HEK293 (cell line): ENCODE measurements around the gene AMER3.

Experiments used
- CTCF ChIA-PET: fragments of 350-600 bp; formaldehyde crosslinking; extraction: SDS; loops from one replicate; lab custom pipeline; 2021; ENCODE audit warnings: antibody characterized with exemption; lab: Yijun Ruan, JAX
- POLR2A ChIA-PET: fragments of 300-600 bp; formaldehyde crosslinking; extraction: SDS; loops from one replicate; lab custom pipeline; 2020; ENCODE audit warnings: antibody characterized with exemption, inconsistent platforms; lab: Yijun Ruan, JAX
- H3K27ac ChIP-seq: fragments of 200-500 bp; sonication (Bioruptor generic); 2 replicates; pipeline ENCODE4 v1.5.1; 2014; ENCODE audit warnings: low read depth, low read length, control low read depth, inconsistent platforms; ENCODE audit errors: extremely low read depth
- H3K36me3 ChIP-seq, 2 experiments: fragments of 200-500 bp in 1 of 2; sonication (Bioruptor generic) in 1 of 2; 1 replicate in 1 of 2; 2 replicates in 1 of 2; pipeline ENCODE4 v1.5.1; 2014 to 2017; ENCODE audit warnings: inconsistent platforms in 2 of 2, low read length in 2 of 2; ENCODE audit not compliant: control insufficient read depth in 2 of 2, insufficient read depth in 1 of 2
- H3K4me1 ChIP-seq: fragments of 200-500 bp; sonication (Bioruptor generic); 2 replicates; pipeline ENCODE4 v1.5.1; 2014; ENCODE audit warnings: mild to moderate bottlenecking, low read length, inconsistent platforms; ENCODE audit not compliant: control insufficient read depth, insufficient read depth
- H3K4me3 ChIP-seq: 2 replicates; pipeline ENCODE4 v1.5.1; 2011; ENCODE audit warnings: low read depth, mild to moderate bottlenecking, control low read depth, low read length, moderate library complexity
- H3K9me3 ChIP-seq: fragments of 200-500 bp; sonication (Bioruptor generic); 2 replicates; pipeline ENCODE4 v1.5.1; 2014; ENCODE audit warnings: low read depth, low read length, inconsistent platforms; ENCODE audit not compliant: control insufficient read depth, insufficient read depth
- GLIS1 ChIP-seq: fragments of 450-650 bp; formaldehyde crosslinking; IDR thresholded peaks from 2 replicates; pipeline ENCODE4 v1.5.1; 2016; ENCODE audit warnings: missing biosample characterization, missing genetic modification characterization
- GLIS2 ChIP-seq: fragments of 450-650 bp; formaldehyde crosslinking; IDR thresholded peaks from 2 replicates; pipeline ENCODE4 v1.5.1; 2016; ENCODE audit warnings: missing biosample characterization, missing genetic modification characterization
- KLF16 ChIP-seq: fragments of 450-650 bp; formaldehyde crosslinking; IDR thresholded peaks from 2 replicates; pipeline ENCODE4 v1.5.1; 2017; ENCODE audit warnings: missing biosample characterization, missing genetic modification characterization
- KLF9 ChIP-seq: fragments of 450-650 bp; formaldehyde crosslinking; IDR thresholded peaks from 2 replicates; pipeline ENCODE4 v1.5.1; 2016; ENCODE audit warnings: missing biosample characterization, missing genetic modification characterization, low read depth
- MZF1 ChIP-seq: fragments of 450-650 bp; formaldehyde crosslinking; IDR thresholded peaks from 2 replicates; pipeline ENCODE4 v1.5.1; 2017; ENCODE audit warnings: missing biosample characterization, missing genetic modification characterization, borderline replicate concordance
- PRDM1 ChIP-seq: fragments of 450-650 bp; formaldehyde crosslinking; IDR thresholded peaks from 2 replicates; pipeline ENCODE4; 2016; ENCODE audit warnings: missing biosample characterization, missing genetic modification characterization
- SALL2 ChIP-seq: fragments of 450-650 bp; formaldehyde crosslinking; IDR thresholded peaks from 2 replicates; pipeline ENCODE4 v1.5.0; 2017; ENCODE audit warnings: missing biosample characterization, mild to moderate bottlenecking, missing genetic modification characterization, borderline replicate concordance
- ZBTB21 ChIP-seq: fragments of 450-650 bp; formaldehyde crosslinking; IDR thresholded peaks from 2 replicates; pipeline ENCODE4 v1.5.1; 2017; ENCODE audit warnings: missing biosample characterization, missing genetic modification characterization
- ZBTB48 ChIP-seq: fragments of 450-650 bp; formaldehyde crosslinking; IDR thresholded peaks from 2 replicates; pipeline ENCODE4 v1.5.1; 2016; ENCODE audit warnings: missing biosample characterization, missing genetic modification characterization
- ZFP69B ChIP-seq: fragments of 450-650 bp; formaldehyde crosslinking; IDR thresholded peaks from 2 replicates; pipeline ENCODE4 v1.5.1; 2016; ENCODE audit warnings: missing biosample characterization, missing genetic modification characterization
- ZNF133 ChIP-seq: fragments of 450-650 bp; formaldehyde crosslinking; IDR thresholded peaks from 2 replicates; pipeline ENCODE4 v1.5.1; 2016; ENCODE audit warnings: missing biosample characterization, missing genetic modification characterization
- ZNF169 ChIP-seq: fragments of 450-650 bp; formaldehyde crosslinking; IDR thresholded peaks from 2 replicates; pipeline ENCODE4 v1.5.1; 2016; ENCODE audit warnings: missing biosample characterization, missing genetic modification characterization
- ZNF335 ChIP-seq: fragments of 450-650 bp; formaldehyde crosslinking; conservative IDR thresholded peaks from 2 replicates; pipeline ENCODE4 v1.5.1; 2016; ENCODE audit warnings: missing biosample characterization, missing genetic modification characterization
- ZNF391 ChIP-seq: fragments of 450-650 bp; formaldehyde crosslinking; IDR thresholded peaks from 2 replicates; pipeline ENCODE4 v1.5.1; 2016; ENCODE audit warnings: low read depth, missing biosample characterization, missing genetic modification characterization, borderline replicate concordance
- ZNF423 ChIP-seq: fragments of 450-650 bp; formaldehyde crosslinking; IDR thresholded peaks from 2 replicates; pipeline ENCODE4 v1.5.1; 2016; ENCODE audit warnings: missing biosample characterization, missing genetic modification characterization
- ZNF529 ChIP-seq: fragments of 450-650 bp; formaldehyde crosslinking; IDR thresholded peaks from 2 replicates; pipeline ENCODE4 v1.5.1; 2017; ENCODE audit warnings: missing genetic modification characterization, missing biosample characterization; ENCODE audit not compliant: insufficient replicate concordance
- ZNF544 ChIP-seq: fragments of 450-650 bp; formaldehyde crosslinking; IDR thresholded peaks from 2 replicates; pipeline ENCODE4 v1.5.0; 2017; ENCODE audit warnings: missing biosample characterization, missing genetic modification characterization
- ZNF548 ChIP-seq: fragments of 450-650 bp; formaldehyde crosslinking; IDR thresholded peaks from 2 replicates; pipeline ENCODE4 v1.5.1; 2016; ENCODE audit warnings: missing biosample characterization, missing genetic modification characterization
- ZNF561 ChIP-seq: fragments of 450-650 bp; IDR thresholded peaks from 2 replicates; pipeline ENCODE4 v1.5.1; 2018; ENCODE audit warnings: missing biosample characterization, missing genetic modification characterization, borderline replicate concordance
- ZNF596 ChIP-seq: fragments of 450-650 bp; IDR thresholded peaks from 2 replicates; pipeline ENCODE4 v1.5.0; 2018; ENCODE audit warnings: missing biosample characterization, mild to moderate bottlenecking, missing genetic modification characterization, moderate library complexity
- ZNF600 ChIP-seq: fragments of 450-650 bp; formaldehyde crosslinking; IDR thresholded peaks from 2 replicates; pipeline ENCODE4 v1.5.1; 2016; ENCODE audit warnings: missing biosample characterization, missing genetic modification characterization
- ZNF626 ChIP-seq: fragments of 450-650 bp; sonication (Bioruptor Pico); formaldehyde crosslinking; IDR thresholded peaks from 2 replicates; pipeline ENCODE4 v1.5.1; 2018; ENCODE audit warnings: missing biosample characterization, missing genetic modification characterization, inconsistent platforms
- ZNF664 ChIP-seq: fragments of 450-650 bp; formaldehyde crosslinking; IDR thresholded peaks from 2 replicates; pipeline ENCODE4 v1.5.1; 2016; ENCODE audit warnings: missing biosample characterization, missing genetic modification characterization
- ZNF677 ChIP-seq: fragments of 450-650 bp; IDR thresholded peaks from 2 replicates; pipeline ENCODE4 v1.5.0; 2018; ENCODE audit warnings: missing biosample characterization, mild to moderate bottlenecking, missing genetic modification characterization, moderate library complexity
- TF ChIP-seq, protein P1 (sequence below): IDR thresholded peaks from 2 replicates; pipeline ENCODE4 v1.6.1; 2011; ENCODE audit warnings: mild to moderate bottlenecking, low read depth, low read length, borderline replicate concordance
- TF ChIP-seq, protein P2 (sequence below): fragments of 450-650 bp; formaldehyde crosslinking; IDR thresholded peaks from 2 replicates; pipeline ENCODE4 v1.5.1; 2016; ENCODE audit warnings: missing biosample characterization, missing genetic modification characterization, low read depth
- TF ChIP-seq, protein P3 (sequence below): fragments of 450-650 bp; formaldehyde crosslinking; IDR thresholded peaks from 2 replicates; pipeline ENCODE4; 2016; ENCODE audit warnings: missing biosample characterization, missing genetic modification characterization
- TF ChIP-seq, protein P4 (sequence below): fragments of 450-650 bp; formaldehyde crosslinking; IDR thresholded peaks from 2 replicates; pipeline ENCODE4 v1.5.1; 2017; ENCODE audit warnings: missing biosample characterization, missing genetic modification characterization
- TF ChIP-seq, protein P5 (sequence below): fragments of 450-650 bp; formaldehyde crosslinking; IDR thresholded peaks from 2 replicates; pipeline ENCODE4 v1.5.1; 2017; ENCODE audit warnings: missing biosample characterization, mild to moderate bottlenecking, missing genetic modification characterization, moderate library complexity

AMER3 gene, protein sequence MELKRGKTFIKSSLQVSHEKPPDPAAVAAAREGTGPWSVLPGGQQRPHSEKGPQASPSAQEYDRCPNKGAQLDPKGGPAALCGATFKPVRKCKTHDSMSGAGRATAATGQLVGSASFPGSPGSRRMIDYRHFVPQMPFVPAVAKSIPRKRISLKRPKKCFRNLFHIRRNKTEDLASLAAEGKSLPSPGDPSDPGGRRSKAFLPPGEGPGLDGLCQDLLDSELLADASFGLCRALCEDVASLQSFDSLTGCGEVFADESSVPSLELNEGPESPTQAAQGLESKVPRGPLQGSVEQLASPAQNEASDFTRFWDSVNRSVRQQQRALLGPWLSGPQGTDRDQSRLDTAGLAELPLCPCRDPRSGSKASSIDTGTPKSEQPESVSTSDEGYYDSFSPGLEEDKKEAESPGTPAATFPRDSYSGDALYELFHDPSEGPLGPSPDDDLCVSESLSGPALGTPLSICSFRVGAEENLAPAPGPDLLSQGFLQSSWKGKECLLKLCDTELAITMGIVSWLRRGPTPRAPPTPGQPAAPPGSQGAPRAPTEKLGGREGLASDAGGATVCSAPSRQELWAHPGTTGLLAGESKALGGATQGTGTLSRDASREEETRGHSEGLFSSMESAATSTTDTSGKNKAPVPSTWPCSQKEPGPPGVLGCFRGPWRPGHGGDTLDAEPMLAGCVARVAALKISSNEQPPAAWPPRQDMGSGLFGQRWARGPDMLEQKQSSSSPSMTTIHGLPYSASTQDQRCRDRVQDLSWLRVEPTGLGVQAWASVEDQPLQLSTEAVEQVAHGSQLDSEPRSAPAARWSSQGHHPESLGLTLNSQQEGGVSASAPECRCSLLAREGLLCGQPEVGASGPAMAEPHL

DNA sequence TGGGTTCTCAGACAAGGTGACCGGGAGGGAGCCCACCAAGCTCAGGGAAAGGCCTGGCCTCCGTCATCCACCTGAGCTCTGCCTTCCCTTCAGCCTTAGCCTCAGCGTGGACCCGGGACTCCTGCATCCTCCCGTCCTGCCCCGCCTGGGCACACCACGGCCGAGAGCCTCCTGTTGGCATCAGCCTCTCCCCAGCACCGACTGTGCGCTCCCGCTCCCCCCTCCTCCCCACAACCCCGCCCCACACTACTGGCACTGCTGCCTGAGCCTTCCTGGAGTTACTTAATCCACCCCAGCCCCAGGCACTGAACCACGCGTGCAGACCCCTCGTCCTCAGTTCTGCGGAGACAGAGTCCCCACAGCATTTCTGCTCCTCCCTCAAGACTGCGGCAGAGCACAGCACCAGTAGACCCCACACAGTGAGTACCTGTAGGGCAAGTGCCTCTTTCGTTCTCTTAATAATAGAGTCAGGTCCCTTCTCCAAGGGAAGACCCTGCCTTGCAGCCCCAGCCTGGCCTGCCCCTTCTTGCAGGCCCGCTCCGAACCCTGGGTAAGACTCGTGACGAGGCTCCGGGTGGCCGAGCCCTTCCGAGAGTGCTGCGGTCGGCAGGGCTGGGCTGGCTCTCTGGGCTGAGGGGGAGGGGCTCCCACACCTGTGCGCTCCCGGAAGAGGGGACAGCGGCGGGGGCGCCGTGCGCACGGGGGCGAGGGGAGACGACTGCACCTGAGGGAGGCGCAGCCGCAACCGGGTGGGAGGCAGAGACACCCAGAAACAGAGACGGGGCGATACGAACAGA is at the start of gene AMER3:
TSS of gene AMER3 (plus strand) at position 285 of the 797 bp plus-strand sequence. CDS start 6,533 bp downstream, outside the sequence.
- no peaks in the 10 kb centered on the region for H3K9me3 ChIP-seq
- H3K4me3 ChIP-seq: peak within 1 kb of the TSS; percentile 50
- ChIA-PET POLR2A (no interaction called here), CTCF (no interaction called here)
- peaks cover 4% of the 10 kb centered on the region; the same call in 1 of the 2 replicates for H3K4me1 ChIP-seq
- H3K36me3 ChIP-seq: no peaks in the 10 kb centered on the region
- no peak within 1 kb of the TSS for H3K27ac ChIP-seq
- TF ChIP-seq, protein P1, sequence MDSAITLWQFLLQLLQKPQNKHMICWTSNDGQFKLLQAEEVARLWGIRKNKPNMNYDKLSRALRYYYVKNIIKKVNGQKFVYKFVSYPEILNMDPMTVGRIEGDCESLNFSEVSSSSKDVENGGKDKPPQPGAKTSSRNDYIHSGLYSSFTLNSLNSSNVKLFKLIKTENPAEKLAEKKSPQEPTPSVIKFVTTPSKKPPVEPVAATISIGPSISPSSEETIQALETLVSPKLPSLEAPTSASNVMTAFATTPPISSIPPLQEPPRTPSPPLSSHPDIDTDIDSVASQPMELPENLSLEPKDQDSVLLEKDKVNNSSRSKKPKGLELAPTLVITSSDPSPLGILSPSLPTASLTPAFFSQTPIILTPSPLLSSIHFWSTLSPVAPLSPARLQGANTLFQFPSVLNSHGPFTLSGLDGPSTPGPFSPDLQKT: no peak
- no peak for TF ChIP-seq ZNF626 (tag by site-specific recombination)
- peak; percentile 36 for TF ChIP-seq GLIS1 (tag by site-specific recombination)
- TF ChIP-seq, protein P2, sequence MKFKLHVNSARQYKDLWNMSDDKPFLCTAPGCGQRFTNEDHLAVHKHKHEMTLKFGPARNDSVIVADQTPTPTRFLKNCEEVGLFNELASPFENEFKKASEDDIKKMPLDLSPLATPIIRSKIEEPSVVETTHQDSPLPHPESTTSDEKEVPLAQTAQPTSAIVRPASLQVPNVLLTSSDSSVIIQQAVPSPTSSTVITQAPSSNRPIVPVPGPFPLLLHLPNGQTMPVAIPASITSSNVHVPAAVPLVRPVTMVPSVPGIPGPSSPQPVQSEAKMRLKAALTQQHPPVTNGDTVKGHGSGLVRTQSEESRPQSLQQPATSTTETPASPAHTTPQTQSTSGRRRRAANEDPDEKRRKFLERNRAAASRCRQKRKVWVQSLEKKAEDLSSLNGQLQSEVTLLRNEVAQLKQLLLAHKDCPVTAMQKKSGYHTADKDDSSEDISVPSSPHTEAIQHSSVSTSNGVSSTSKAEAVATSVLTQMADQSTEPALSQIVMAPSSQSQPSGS: no peak
- no peak for TF ChIP-seq ZBTB48 (tag by site-specific recombination)
- TF ChIP-seq ZFP69B (tag by site-specific recombination): no peak
- no peak for TF ChIP-seq ZNF335 (tag by site-specific recombination)
- TF ChIP-seq, protein P3, sequence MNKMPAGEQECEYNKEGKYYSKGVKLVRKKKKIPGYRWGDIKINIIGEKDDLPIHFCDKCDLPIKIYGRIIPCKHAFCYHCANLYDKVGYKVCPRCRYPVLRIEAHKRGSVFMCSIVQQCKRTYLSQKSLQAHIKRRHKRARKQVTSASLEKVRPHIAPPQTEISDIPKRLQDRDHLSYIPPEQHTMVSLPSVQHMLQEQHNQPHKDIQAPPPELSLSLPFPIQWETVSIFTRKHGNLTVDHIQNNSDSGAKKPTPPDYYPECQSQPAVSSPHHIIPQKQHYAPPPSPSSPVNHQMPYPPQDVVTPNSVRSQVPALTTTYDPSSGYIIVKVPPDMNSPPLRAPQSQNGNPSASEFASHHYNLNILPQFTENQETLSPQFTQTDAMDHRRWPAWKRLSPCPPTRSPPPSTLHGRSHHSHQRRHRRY (tag by site-specific recombination): no peak
- TF ChIP-seq ZNF561: no peak
- TF ChIP-seq ZNF423: no peak
- no peak for TF ChIP-seq ZNF544 (tag by site-specific recombination)
- TF ChIP-seq ZNF529 (tag by site-specific recombination): no peak
- TF ChIP-seq KLF9 (tag by site-specific recombination): 0 out of 2 replicates have a peak, but pooled peaks have one; percentile 21
- 0 out of 2 replicates have a peak, but pooled peaks have one; percentile 20 for TF ChIP-seq KLF16 (tag by site-specific recombination)
- no peak for TF ChIP-seq ZNF391
- TF ChIP-seq MZF1 (tag by site-specific recombination): no peak
- no peak for TF ChIP-seq ZNF677 (tag by site-specific recombination)
- TF ChIP-seq ZNF133 (tag by site-specific recombination): no peak
- TF ChIP-seq ZNF548 (tag by site-specific recombination): no peak
- TF ChIP-seq PRDM1 (tag by site-specific recombination): no peak
- TF ChIP-seq, protein P4, sequence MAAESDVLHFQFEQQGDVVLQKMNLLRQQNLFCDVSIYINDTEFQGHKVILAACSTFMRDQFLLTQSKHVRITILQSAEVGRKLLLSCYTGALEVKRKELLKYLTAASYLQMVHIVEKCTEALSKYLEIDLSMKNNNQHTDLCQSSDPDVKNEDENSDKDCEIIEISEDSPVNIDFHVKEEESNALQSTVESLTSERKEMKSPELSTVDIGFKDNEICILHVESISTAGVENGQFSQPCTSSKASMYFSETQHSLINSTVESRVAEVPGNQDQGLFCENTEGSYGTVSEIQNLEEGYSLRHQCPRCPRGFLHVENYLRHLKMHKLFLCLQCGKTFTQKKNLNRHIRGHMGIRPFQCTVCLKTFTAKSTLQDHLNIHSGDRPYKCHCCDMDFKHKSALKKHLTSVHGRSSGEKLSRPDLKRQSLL: no peak
- 0 out of 2 replicates have a peak, but pooled peaks have one; percentile 9 for TF ChIP-seq ZNF600 (tag by site-specific recombination)
- TF ChIP-seq ZNF664: no peak
- TF ChIP-seq ZNF596 (tag by site-specific recombination): no peak
- no peak for TF ChIP-seq ZNF169 (tag by site-specific recombination)
- TF ChIP-seq SALL2 (tag by site-specific recombination): no peak
- TF ChIP-seq GLIS2: peak; percentile 11; the same call in 1 of the 2 replicates
- TF ChIP-seq ZBTB21 (tag by site-specific recombination): no peak
- TF ChIP-seq, protein P5, sequence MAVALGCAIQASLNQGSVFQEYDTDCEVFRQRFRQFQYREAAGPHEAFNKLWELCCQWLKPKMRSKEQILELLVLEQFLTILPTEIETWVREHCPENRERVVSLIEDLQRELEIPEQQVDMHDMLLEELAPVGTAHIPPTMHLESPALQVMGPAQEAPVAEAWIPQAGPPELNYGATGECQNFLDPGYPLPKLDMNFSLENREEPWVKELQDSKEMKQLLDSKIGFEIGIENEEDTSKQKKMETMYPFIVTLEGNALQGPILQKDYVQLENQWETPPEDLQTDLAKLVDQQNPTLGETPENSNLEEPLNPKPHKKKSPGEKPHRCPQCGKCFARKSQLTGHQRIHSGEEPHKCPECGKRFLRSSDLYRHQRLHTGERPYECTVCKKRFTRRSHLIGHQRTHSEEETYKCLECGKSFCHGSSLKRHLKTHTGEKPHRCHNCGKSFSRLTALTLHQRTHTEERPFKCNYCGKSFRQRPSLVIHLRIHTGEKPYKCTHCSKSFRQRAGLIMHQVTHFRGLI (tag by site-specific recombination): peak; percentile 67; the same call in 1 of the 2 replicates
